ENCODE data around the gene EML6. TPM values are rescaled to one million over a fixed set of nuclear protein-coding genes. Genes with fewer than 3 reads are reported as not detected.

The EML6 gene
- total RNA-seq, 4 donors from 2014 or later = 1.2 to 4.4 (median 3.1) TPM

GRCh38 chr2:54862229-54862628 lies 138.8 kb downstream of the EML6 start:
- intact Hi-C loops (cut with DNase I) = no loop called here
- no peaks in the 10 kb centered on the region for H3K4me1 ChIP-seq
- no peak for TF ChIP-seq POLR2A (IDR thresholded peaks at IDR 0.05)
- TF ChIP-seq CTCF (IDR thresholded peaks at IDR 0.05) = no peak
- H3K27ac ChIP-seq = no peak overlapping the region
- no peaks in the 10 kb centered on the region for H3K9me3 ChIP-seq
- no peak for DNase-seq
- H3K4me3 ChIP-seq = no peak overlapping the region
- no peaks in the 10 kb centered on the region for H3K27me3 ChIP-seq
- no peaks in the 10 kb centered on the region for H3K36me3 ChIP-seq
- WGBS, 2 donors = 88 to 99% methylated on average over 4 of the region's 4 CpGs

- DNase-seq = no peak
- no peaks in the 10 kb centered on the region for H3K36me3 ChIP-seq
- TF ChIP-seq POLR2A (IDR thresholded peaks at IDR 0.05) (no peak), CTCF (IDR thresholded peaks at IDR 0.05) (no peak)
- no peak overlapping the region for H3K4me3 ChIP-seq
- H3K27me3 ChIP-seq = no peaks in the 10 kb centered on the region
- WGBS, 2 donors = 92 to 100% methylated on average over 2 of the region's 2 CpGs
- H3K27ac ChIP-seq = no peak overlapping the region
- no peaks in the 10 kb centered on the region for H3K9me3 ChIP-seq
- no peaks in the 10 kb centered on the region for H3K4me1 ChIP-seq
- intact Hi-C loops (cut with DNase I) = no loop called here
These were observed 139.3 kb downstream of the EML6 start for GRCh38 chr2:54862742-54863141.

GRCh38 chr2:54863660-54864059 lies 140.2 kb downstream of the EML6 start:
- Histone ChIP-seq H3K4me3 (no peak overlapping the region), H3K27ac (no peak overlapping the region), H3K4me1 (no peaks in the 10 kb centered on the region), H3K27me3 (no peaks in the 10 kb centered on the region), H3K9me3 (no peaks in the 10 kb centered on the region), H3K36me3 (no peaks in the 10 kb centered on the region)
- TF ChIP-seq CTCF (IDR thresholded peaks at IDR 0.05) (no peak), POLR2A (IDR thresholded peaks at IDR 0.05) (no peak)
- 57 to 77% methylated on average over 5 of the region's 5 CpGs for WGBS, 2 donors
- DNase-seq = no peak
- intact Hi-C loops (cut with DNase I) = no loop called here

- WGBS, 2 donors = 47 to 58% methylated on average over 1 of the region's 1 CpG
- Histone ChIP-seq H3K27ac (no peak overlapping the region), H3K27me3 (no peaks in the 10 kb centered on the region), H3K9me3 (no peaks in the 10 kb centered on the region), H3K4me3 (no peak overlapping the region), H3K4me1 (no peaks in the 10 kb centered on the region), H3K36me3 (no peaks in the 10 kb centered on the region)
- intact Hi-C loops (cut with DNase I) = no loop called here
- no peak for TF ChIP-seq CTCF (IDR thresholded peaks at IDR 0.05)
- TF ChIP-seq POLR2A (IDR thresholded peaks at IDR 0.05) = no peak
- DNase-seq = no peak
These were observed 140.6 kb downstream of the EML6 start for GRCh38 chr2:54864096-54864495.

GRCh38 chr2:54864727-54865126 lies 141.3 kb downstream of the EML6 start:
- Histone ChIP-seq H3K4me1 (no peaks in the 10 kb centered on the region), H3K27ac (no peak overlapping the region), H3K9me3 (no peaks in the 10 kb centered on the region), H3K27me3 (no peaks in the 10 kb centered on the region), H3K4me3 (no peak overlapping the region), H3K36me3 (no peaks in the 10 kb centered on the region)
- no peak for DNase-seq
- TF ChIP-seq POLR2A (IDR thresholded peaks at IDR 0.05) = no peak
- no peak for TF ChIP-seq CTCF (IDR thresholded peaks at IDR 0.05)
- intact Hi-C loops (cut with DNase I) = no loop called here
- 77 to 82% methylated on average over 5 of the region's 5 CpGs for WGBS, 2 donors
